CD4-positive, CD25-positive, alpha-beta regulatory T cell (primary cell): ENCODE results near the gene TDRKH. TPM values are rescaled to one million over a fixed set of nuclear protein-coding genes. Genes with fewer than 3 reads are reported as not detected.
A peak's percentile ranks its signal among the peaks of the same experiment; 100 is the strongest.

ENCODE experiments used
- ATAC-seq, 2 donors: fragments of 150-1000 bp; cut with Tn5 transposase; one replicate each; pipeline ENCODE4 v1.10.0; 2021; ENCODE audit warnings: low read depth in 2 of 2, moderate number of reproducible peaks in 2 of 2, moderate library complexity in 1 of 2
- DNase-seq, 3 donors: peaks; one replicate each; pipeline versions ENCODE4 v3.0.0 to v3.0.0-alpha.2; 2012 to 2022; ENCODE audit warnings: mixed read lengths in 1 of 3
- H3K27ac ChIP-seq: one replicate; pipeline ENCODE4 v1.7.0; 2013; ENCODE audit warnings: mild to moderate bottlenecking, low read length; ENCODE audit not compliant: insufficient read depth, poor library complexity, severe bottlenecking
- H3K27me3 ChIP-seq: one replicate; pipeline ENCODE4 v1.7.0; 2013; ENCODE audit warnings: low read length; ENCODE audit not compliant: control insufficient read depth, insufficient read depth
- H3K36me3 ChIP-seq: one replicate; pipeline ENCODE4 v1.7.0; 2013; ENCODE audit warnings: mild to moderate bottlenecking, low read length, moderate library complexity; ENCODE audit not compliant: control insufficient read depth, insufficient read depth
- H3K4me1 ChIP-seq: 2 replicates; pipeline ENCODE4 v1.7.0; 2013; ENCODE audit warnings: mild to moderate bottlenecking, low read length; ENCODE audit not compliant: insufficient read depth, control insufficient read depth, poor library complexity, severe bottlenecking
- H3K4me3 ChIP-seq: one replicate; pipeline ENCODE4 v1.7.0; 2013; ENCODE audit warnings: low read depth, mild to moderate bottlenecking, low read length, moderate library complexity
- H3K9me3 ChIP-seq, 2 experiments: 1 replicate in 1 of 2; 2 replicates in 1 of 2; pipeline ENCODE4 v1.7.0; 2013; ENCODE audit warnings: low read length in 2 of 2, mild to moderate bottlenecking in 1 of 2, moderate library complexity in 1 of 2; ENCODE audit not compliant: control insufficient read depth in 2 of 2
- H3K27ac Mint-ChIP-seq, 3 donors: one replicate each; pipeline ENCODE4 v1.8.0; 2020 to 2022; ENCODE audit warnings: mild to moderate bottlenecking in 3 of 3, mixed read lengths in 3 of 3, moderate library complexity in 2 of 3
- H3K27me3 Mint-ChIP-seq: one replicate; pipeline ENCODE4 v1.8.0; 2022; ENCODE audit warnings: mild to moderate bottlenecking, mixed read lengths
- H3K36me3 Mint-ChIP-seq: one replicate; pipeline ENCODE4 v1.8.0; 2020; ENCODE audit warnings: mixed read lengths
- H3K4me1 Mint-ChIP-seq, 4 donors: one replicate each; pipeline ENCODE4 v1.8.0; 2020 to 2022; ENCODE audit warnings: mixed read lengths in 4 of 4, mild to moderate bottlenecking in 1 of 4
- H3K4me3 Mint-ChIP-seq, 4 donors: one replicate each; pipeline ENCODE4 v1.8.0; 2020 to 2022; ENCODE audit warnings: mild to moderate bottlenecking in 4 of 4, mixed read lengths in 4 of 4, moderate library complexity in 3 of 4
- H3K9me3 Mint-ChIP-seq, 7 donors: one replicate each; pipeline ENCODE4 v1.8.0; 2020 to 2022; ENCODE audit warnings: mixed read lengths in 7 of 7, mild to moderate bottlenecking in 3 of 7, moderate library complexity in 2 of 7
- polyA plus RNA-seq, 4 donors: library from polyadenylated mRNA; unstranded; fragments of 300-500 nt; fragmentation: Illumina TruSeq; gene quantifications; one replicate each; pipeline ENCODE4 v1.2.3, GENCODE V29; 2021
- total RNA-seq: library from RNA; stranded (reverse); gene quantifications from one replicate; pipeline ENCODE4 v1.2.3, GENCODE V29; 2022

Gene TDRKH
- total and polyA plus RNA-seq, 5 donors from 2014 or later: 9.5 to 18.0 (median 12.8) TPM

- Mint-ChIP-seq H3K27ac (peak overlapping the region; percentile 82 to 94 (median 90)), H3K36me3 (no peaks in the 10 kb centered on the region), H3K4me1 (peaks cover 12 to 79% (median 35%) of the 10 kb centered on the region in 4 donors), H3K9me3 (no peaks in the 10 kb centered on the region), H3K4me3 (peak overlapping the region; percentile 45 to 80 (median 66)), H3K27me3 (no peaks in the 10 kb centered on the region)
- H3K4me3 ChIP-seq: peak overlapping the region; percentile 15
- H3K27ac ChIP-seq: peak overlapping the region; percentile 65
- no peaks in the 10 kb centered on the region for H3K36me3 ChIP-seq
- no peak for ATAC-seq
- no peaks in the 10 kb centered on the region for H3K27me3 ChIP-seq
- peaks cover 83% of the 10 kb centered on the region for H3K4me1 ChIP-seq
- H3K9me3 ChIP-seq: no peaks in the 10 kb centered on the region
- DNase-seq: peak in 1 of 3 donors; percentile 42
These were observed 39.2 kb upstream of the TDRKH start for GRCh38 chr1:151829352-151830046.

GRCh38 chr1:151828921-151829320, 38.6 kb upstream of the TDRKH start:
- peak overlapping the region; percentile 27 to 80 (median 62) for H3K4me3 Mint-ChIP-seq
- H3K4me3 ChIP-seq: peak overlapping the region; percentile 15
- DNase-seq (no peak), ATAC-seq (no peak)
- H3K36me3 Mint-ChIP-seq: no peaks in the 10 kb centered on the region
- H3K9me3 Mint-ChIP-seq: no peaks in the 10 kb centered on the region
- no peaks in the 10 kb centered on the region for H3K9me3 ChIP-seq
- H3K27ac Mint-ChIP-seq: peak overlapping the region; percentile 82 to 94 (median 82)
- H3K4me1 ChIP-seq: peaks cover 81% of the 10 kb centered on the region
- no peaks in the 10 kb centered on the region for H3K27me3 Mint-ChIP-seq
- H3K4me1 Mint-ChIP-seq: peaks cover 12 to 74% (median 34%) of the 10 kb centered on the region in 4 donors
- H3K36me3 ChIP-seq: no peaks in the 10 kb centered on the region
- H3K27ac ChIP-seq: peak overlapping the region; percentile 65
- H3K27me3 ChIP-seq: no peaks in the 10 kb centered on the region

DNA sequence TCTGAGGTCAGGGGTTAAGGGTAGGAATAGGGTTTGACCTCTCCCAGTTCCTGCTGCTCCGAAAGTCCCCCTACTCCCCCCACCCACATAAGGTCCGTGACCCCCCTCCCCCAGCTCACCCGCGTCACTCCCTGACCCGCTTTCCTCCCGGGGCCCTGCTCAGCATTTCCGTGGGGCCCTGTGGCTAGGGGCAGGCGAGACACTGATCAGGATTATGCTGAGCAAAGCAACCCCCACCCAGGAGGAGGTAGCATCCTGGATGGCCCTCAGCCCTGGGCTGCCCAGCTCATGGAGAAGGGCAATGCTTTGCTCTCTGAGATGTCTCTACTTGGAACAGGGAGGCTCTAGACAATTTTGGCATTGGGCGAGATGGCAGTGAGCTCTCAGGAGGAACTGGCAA, 37.6 kb upstream of the TDRKH start:
- Mint-ChIP-seq H3K36me3 (no peaks in the 10 kb centered on the region), H3K4me1 (peaks cover 7 to 69% (median 30%) of the 10 kb centered on the region in 4 donors), H3K27ac (peak overlapping the region; percentile 56 to 94 (median 82)), H3K27me3 (no peaks in the 10 kb centered on the region), H3K4me3 (peak overlapping the region; percentile 5 to 80 (median 72)), H3K9me3 (no peaks in the 10 kb centered on the region)
- Histone ChIP-seq H3K27ac (peak overlapping the region; percentile 65), H3K36me3 (no peaks in the 10 kb centered on the region), H3K4me3 (peak overlapping the region; percentile 48), H3K9me3 (no peaks in the 10 kb centered on the region), H3K4me1 (peaks cover 72% of the 10 kb centered on the region), H3K27me3 (no peaks in the 10 kb centered on the region)
- no peak for DNase-seq
- ATAC-seq: no peak

DNA sequence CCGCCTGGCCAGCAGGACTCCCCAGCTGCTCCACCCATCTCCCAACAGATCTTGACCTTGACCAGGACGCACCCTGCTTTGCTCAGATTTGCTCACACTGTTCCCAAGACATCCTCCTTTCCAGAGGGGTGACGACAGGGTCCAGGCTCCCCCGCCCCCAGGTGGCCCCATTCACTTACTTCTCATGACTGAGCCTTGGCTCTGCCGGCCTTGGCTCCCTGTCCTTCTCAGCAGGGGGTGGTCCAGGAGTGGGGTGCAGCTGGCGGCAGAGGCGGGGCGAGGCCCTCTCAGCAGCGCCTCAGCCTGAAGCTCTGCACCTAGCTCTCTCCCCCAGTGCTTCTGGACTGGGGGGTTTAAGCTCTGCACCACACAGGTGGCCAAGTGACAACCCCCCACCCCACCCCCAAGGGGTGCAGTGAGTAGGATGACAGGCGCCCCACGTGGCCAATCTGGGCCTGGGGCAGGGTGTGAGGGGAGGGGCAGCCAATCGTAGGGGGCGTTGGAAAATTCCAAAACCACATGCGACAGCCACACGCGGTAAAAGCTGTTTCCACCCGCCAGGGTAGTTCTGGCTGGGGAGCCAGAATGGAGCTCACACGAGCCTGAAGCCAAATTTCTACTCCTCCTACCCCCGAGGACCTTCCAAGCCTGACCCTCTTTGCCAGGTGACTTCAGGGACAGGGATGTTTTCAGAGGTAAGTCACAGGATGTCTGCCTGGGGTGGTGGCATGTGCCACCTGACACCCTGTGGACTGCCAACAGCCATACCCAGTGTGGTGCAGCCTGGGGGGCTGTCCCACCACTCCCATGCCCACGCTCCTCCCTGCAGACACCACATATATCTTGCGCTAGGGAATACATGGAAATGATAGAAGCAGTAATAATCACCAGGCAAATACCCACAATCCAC, 35.7 kb upstream of the TDRKH start:
- H3K4me1 ChIP-seq: peaks cover 68% of the 10 kb centered on the region
- peaks cover 7 to 71% (median 37%) of the 10 kb centered on the region in 4 donors for H3K4me1 Mint-ChIP-seq
- H3K4me3 ChIP-seq: peak overlapping the region; percentile 19

GRCh38 chr1:151825204-151825603, 34.9 kb upstream of the TDRKH start:
- Histone ChIP-seq H3K36me3 (no peaks in the 10 kb centered on the region), H3K9me3 (no peaks in the 10 kb centered on the region), H3K27me3 (no peaks in the 10 kb centered on the region), H3K4me1 (peaks cover 68% of the 10 kb centered on the region), H3K4me3 (peak overlapping the region; percentile 19), H3K27ac (no peak overlapping the region)
- Mint-ChIP-seq H3K27ac (peak overlapping the region; percentile 58 to 93 (median 91)), H3K27me3 (no peaks in the 10 kb centered on the region), H3K4me1 (peaks cover 14 to 72% (median 44%) of the 10 kb centered on the region in 4 donors), H3K4me3 (peak overlapping the region; percentile 65 to 87 (median 81)), H3K36me3 (no peaks in the 10 kb centered on the region), H3K9me3 (no peaks in the 10 kb centered on the region)
- no peak for DNase-seq
- ATAC-seq: no peak

More for the DNA sequence above, 35.7 kb upstream of the TDRKH start:
- Histone ChIP-seq H3K27me3 (no peaks in the 10 kb centered on the region), H3K9me3 (no peaks in the 10 kb centered on the region), H3K36me3 (no peaks in the 10 kb centered on the region), H3K27ac (peak overlapping the region; percentile 45)
- no peaks in the 10 kb centered on the region for H3K36me3 Mint-ChIP-seq
- DNase-seq (no peak), ATAC-seq (no peak)
- no peaks in the 10 kb centered on the region for H3K27me3 Mint-ChIP-seq
- H3K27ac Mint-ChIP-seq: peak overlapping the region; percentile 91 to 93 (median 91)
- H3K9me3 Mint-ChIP-seq: no peaks in the 10 kb centered on the region
- peak overlapping the region; percentile 77 to 87 (median 85) for H3K4me3 Mint-ChIP-seq

- H3K9me3 Mint-ChIP-seq: no peaks in the 10 kb centered on the region
- no peaks in the 10 kb centered on the region for H3K27me3 Mint-ChIP-seq
- Histone ChIP-seq H3K27ac (peak overlapping the region; percentile 49), H3K4me1 (peaks cover 56% of the 10 kb centered on the region), H3K36me3 (no peaks in the 10 kb centered on the region), H3K4me3 (no peak overlapping the region), H3K27me3 (no peaks in the 10 kb centered on the region), H3K9me3 (no peaks in the 10 kb centered on the region)
- H3K36me3 Mint-ChIP-seq: no peaks in the 10 kb centered on the region
- peak overlapping the region in 2 of 3 donors; percentile 12 to 83 for H3K27ac Mint-ChIP-seq
- peak overlapping the region; percentile 63 to 87 (median 72) for H3K4me3 Mint-ChIP-seq
- H3K4me1 Mint-ChIP-seq: peaks cover 7 to 65% (median 37%) of the 10 kb centered on the region in 4 donors
- no peak for DNase-seq
- no peak for ATAC-seq
These were observed 32.9 kb upstream of the TDRKH start for GRCh38 chr1:151823175-151823574.

- Mint-ChIP-seq H3K4me3 (peak overlapping the region; percentile 63 to 87 (median 72)), H3K9me3 (no peaks in the 10 kb centered on the region), H3K4me1 (peaks cover 7 to 64% (median 37%) of the 10 kb centered on the region in 4 donors), H3K36me3 (no peaks in the 10 kb centered on the region), H3K27ac (peak overlapping the region; percentile 12 to 83 (median 80)), H3K27me3 (no peaks in the 10 kb centered on the region)
- Histone ChIP-seq H3K27me3 (no peaks in the 10 kb centered on the region), H3K36me3 (no peaks in the 10 kb centered on the region), H3K4me3 (no peak overlapping the region), H3K27ac (peak overlapping the region; percentile 49), H3K9me3 (no peaks in the 10 kb centered on the region), H3K4me1 (peaks cover 53% of the 10 kb centered on the region)
- ATAC-seq (no peak), DNase-seq (no peak)
These were observed 32.1 kb upstream of the TDRKH start for GRCh38 chr1:151822404-151822803.
